T-helper 1 cell treated with Interleukin-12 subunit alpha and Interleukin-12 subunit beta and Interleukin-4 antibody, amounts not matched to agents 30 ng/mL and 1 ng/mL, for 36 hours (primary cell): ENCODE data around the gene NTF3. TPM values are rescaled to one million over a fixed set of nuclear protein-coding genes. Genes with fewer than 3 reads are reported as not detected.

Experiments used
- intact Hi-C: fragments of 100-400 bp; cut with micrococcal nuclease; formaldehyde crosslinking; loops from one replicate; pipeline ENCODE4 v1.15.1; 2024
- total RNA-seq: library from RNA; stranded (reverse); gene quantifications from 2 replicates; pipeline ENCODE4 v1.2.3, GENCODE V29; 2022

Gene NTF3
- total RNA-seq, 1 donor from 2014 or later, result not detected

- intact Hi-C loops, result no loop called here
These were observed 24.1 kb downstream of the NTF3 start for GRCh38 chr12:5456030-5456429.

- intact Hi-C loops, result no loop called here
These were observed 25.0 kb downstream of the NTF3 start for GRCh38 chr12:5456906-5457305.

GRCh38 chr12:5458229-5459050 lies 26.5 kb downstream of the NTF3 start:
- intact Hi-C loops, result no loop called here

GRCh38 chr12:5459051-5459782 lies 27.3 kb downstream of the NTF3 start:
- intact Hi-C loops, result no loop called here

- intact Hi-C loops, result no loop called here
These were observed 28.9 kb downstream of the NTF3 start for GRCh38 chr12:5460817-5461216.

GRCh38 chr12:5461966-5462365 lies 30.1 kb downstream of the NTF3 start:
- intact Hi-C loops, result no loop called here

- intact Hi-C loops, result no loop called here
These were observed 32.2 kb downstream of the NTF3 start for GRCh38 chr12:5464096-5464495.

GRCh38 chr12:5465384-5465783 lies 33.5 kb downstream of the NTF3 start:
- intact Hi-C loops, result no loop called here

GRCh38 chr12:5466521-5466960 lies 34.6 kb downstream of the NTF3 start:
- intact Hi-C loops, result no loop called here

- intact Hi-C loops, result no loop called here
These were observed 36.0 kb downstream of the NTF3 start for GRCh38 chr12:5467931-5468330.

- intact Hi-C loops, result no loop called here
These were observed 38.3 kb downstream of the NTF3 start for GRCh38 chr12:5470221-5470620.

- intact Hi-C loops, result no loop called here
These were observed 38.8 kb downstream of the NTF3 start for GRCh38 chr12:5470703-5471102.

- intact Hi-C loops, result no loop called here
These were observed 41.3 kb downstream of the NTF3 start for GRCh38 chr12:5473076-5473782.

GRCh38 chr12:5473783-5474116 lies 41.8 kb downstream of the NTF3 start:
- intact Hi-C loops, result no loop called here

GRCh38 chr12:5476356-5476755 lies 44.4 kb downstream of the NTF3 start:
- intact Hi-C loops, result no loop called here

GRCh38 chr12:5478081-5478706 lies 46.3 kb downstream of the NTF3 start:
- intact Hi-C loops, result no loop called here

GRCh38 chr12:5479761-5480160 lies 47.9 kb downstream of the NTF3 start:
- intact Hi-C loops, result no loop called here

- intact Hi-C loops, result no loop called here
These were observed 48.5 kb downstream of the NTF3 start for GRCh38 chr12:5480218-5480937.

GRCh38 chr12:5480938-5481303 lies 49.0 kb downstream of the NTF3 start:
- intact Hi-C loops, result no loop called here

GRCh38 chr12:5481645-5482044 lies 49.7 kb downstream of the NTF3 start:
- intact Hi-C loops, result no loop called here

GRCh38 chr12:5484426-5484825 lies 52.5 kb downstream of the NTF3 start:
- intact Hi-C loops, result no loop called here
